ENCODE data around the gene NUTM1.

The NUTM1 gene

DNA sequence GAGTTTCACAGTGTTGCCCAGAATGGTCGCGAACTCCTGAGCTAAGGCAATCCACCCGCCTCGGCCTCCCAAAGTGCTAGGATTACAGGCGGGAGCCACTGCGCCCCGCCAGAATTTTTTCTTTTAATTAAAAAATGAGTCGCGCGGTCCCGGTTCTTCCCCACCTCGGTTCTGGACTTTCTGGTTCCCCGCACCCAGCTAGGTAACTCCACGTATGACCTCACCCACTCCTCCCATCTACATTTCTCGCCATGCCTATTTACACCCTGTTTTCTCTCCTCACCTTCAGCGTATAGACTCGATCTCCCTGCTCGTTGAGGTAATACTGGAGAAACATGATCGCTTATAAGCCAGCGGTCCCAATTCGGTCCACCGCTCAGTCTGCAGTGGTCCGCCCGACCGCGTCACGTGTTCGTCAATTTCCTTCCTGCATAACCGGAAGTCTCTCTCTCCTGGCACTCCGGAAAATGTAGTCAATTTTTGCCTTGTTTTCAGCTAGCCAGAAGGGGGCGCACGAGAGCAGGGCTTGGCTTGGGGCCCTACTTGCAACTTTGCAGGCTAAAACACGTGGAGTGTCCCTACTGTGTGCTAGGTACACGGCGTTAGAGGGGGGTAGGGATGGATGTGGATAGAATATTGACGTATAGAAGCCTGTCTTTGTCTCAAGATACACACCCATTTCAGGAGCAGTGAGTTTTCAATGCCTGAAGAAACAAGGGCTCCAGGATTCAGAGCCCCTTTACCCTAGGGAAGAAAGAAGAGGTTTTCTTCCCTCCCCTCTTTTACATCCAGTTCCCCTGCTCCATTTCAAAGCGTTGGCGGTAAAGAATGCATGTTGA is at the start of gene NUTM1, which contains the start of gene NOP10:
TSS of gene NUTM1 (plus strand) at position 579 of the 839 bp plus-strand sequence. CDS start 382 bp downstream, outside the sequence.
TSS of gene NOP10 (minus strand) at position 400 of the 839 bp plus-strand sequence. CDS start at position 337, 63 bp downstream.
- peak; percentile 92 for DNase-seq (ENCODE audit: low spot score)

DNA sequence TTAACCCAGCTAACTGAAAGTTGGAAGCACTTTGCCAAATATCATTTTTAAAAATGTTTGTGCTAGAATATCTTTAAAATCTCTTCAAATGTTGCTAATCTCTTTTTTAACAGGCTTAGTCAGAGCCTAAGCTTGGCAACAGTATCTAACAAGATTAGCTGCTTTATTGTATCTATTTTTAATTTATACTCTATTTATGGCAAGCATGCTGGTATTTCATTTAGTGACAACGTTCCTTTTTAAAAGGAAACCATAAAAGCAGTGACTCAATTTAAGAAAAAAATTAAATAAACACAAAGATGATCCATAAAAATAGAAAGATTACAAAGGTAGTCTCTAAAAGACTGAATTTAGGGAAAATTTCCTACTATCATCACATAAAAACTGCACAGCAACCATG is 46.1 kb upstream of the NUTM1 start:
- DNase-seq (ENCODE audit: low spot score) = peak; percentile 9

GRCh38 chr15:34301058-34301457 is 42.1 kb upstream of the NUTM1 start:
- no peak for DNase-seq (ENCODE audit: low spot score)

DNA sequence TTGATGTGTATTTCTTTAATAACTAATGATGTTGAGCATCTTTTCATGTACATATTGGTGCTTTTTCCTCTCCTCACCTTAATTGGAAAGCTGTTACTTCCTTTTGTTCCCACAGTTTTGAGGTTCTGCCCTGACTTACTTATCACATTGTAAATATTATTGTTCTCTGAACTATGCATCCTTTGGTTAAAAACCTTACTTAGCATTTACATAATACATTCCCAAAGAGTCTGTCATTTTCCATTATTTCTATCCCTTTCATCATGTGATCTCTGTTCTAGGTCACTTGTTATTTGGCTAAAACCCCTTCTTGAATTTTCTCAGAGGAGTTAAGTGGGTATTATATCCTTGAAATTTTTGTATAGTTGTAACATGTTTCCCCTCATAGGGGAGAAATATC is 38.5 kb upstream of the NUTM1 start:
- no peak for DNase-seq (ENCODE audit: low spot score)

DNA sequence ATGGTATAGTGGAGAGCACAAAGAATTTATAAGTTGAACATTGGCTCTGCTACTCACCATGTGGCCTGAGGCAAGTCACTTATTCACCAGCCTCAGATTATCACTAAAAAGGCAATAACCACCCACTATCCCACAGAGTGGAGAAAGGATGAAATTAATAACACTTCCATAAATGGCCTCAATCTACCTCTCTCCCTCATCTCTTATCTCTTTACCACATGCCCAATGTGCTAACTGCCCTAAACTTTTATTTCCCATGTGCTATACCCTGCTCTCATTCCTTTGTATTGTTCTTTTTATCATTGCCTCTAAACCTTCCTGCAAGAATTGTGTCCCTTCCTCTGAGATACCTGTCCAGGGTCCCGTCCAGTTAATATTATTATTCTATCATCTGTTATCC is 31.6 kb upstream of the NUTM1 start:
- no peak for DNase-seq (ENCODE audit: low spot score)

- no peak for DNase-seq (ENCODE audit: low spot score)
Measured at GRCh38 chr15:34314491-34315490, 28.3 kb upstream of the NUTM1 start.

- peak; percentile 89 for DNase-seq (ENCODE audit: low spot score)
Measured at GRCh38 chr15:34318277-34319079, 24.6 kb upstream of the NUTM1 start.

DNA sequence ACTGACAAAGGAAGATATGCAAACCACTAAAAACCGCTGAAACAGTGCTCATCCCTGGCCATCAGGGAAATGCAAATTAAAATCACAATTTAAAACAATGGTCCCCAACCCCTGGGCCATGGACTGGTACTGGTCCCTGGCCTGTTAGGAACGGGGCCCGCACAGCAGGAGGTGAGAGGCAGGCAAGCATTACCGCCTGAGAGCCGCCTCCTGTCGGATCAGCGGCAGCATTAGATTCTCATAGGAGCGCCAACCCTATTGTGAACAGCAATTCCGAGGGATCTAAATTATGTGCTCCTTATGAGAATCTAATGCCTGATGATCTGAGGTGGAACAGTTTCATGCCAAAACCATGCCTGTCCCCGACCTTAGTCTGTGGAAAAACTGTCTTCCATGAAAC is 19.9 kb upstream of the NUTM1 start:
- DNase-seq (ENCODE audit: low spot score) = no peak

- DNase-seq (ENCODE audit: low spot score) = no peak
Measured at GRCh38 chr15:34324933-34325332, 18.2 kb upstream of the NUTM1 start.

DNA sequence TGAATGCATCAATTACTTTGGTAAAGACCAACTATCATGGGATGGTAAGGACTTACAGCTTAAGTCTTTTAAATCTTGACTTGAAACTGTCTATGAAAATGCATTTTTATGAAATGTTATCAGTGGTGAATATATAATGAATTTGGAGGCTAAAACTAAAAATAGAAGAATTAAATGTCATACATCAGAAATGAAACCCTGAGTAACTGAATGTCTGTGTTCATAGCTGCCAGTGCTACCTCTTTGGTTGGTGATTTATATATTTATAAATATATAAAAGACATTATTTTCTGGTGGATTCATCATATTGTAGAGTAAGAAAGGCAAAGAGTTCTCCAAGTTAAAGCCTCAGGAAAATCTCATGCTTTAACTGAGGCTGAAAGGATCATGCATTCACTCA is 17.7 kb upstream of the NUTM1 start:
- DNase-seq (ENCODE audit: low spot score) = no peak

GRCh38 chr15:34327906-34328305 is 15.2 kb upstream of the NUTM1 start:
- DNase-seq (ENCODE audit: low spot score) = no peak

DNA sequence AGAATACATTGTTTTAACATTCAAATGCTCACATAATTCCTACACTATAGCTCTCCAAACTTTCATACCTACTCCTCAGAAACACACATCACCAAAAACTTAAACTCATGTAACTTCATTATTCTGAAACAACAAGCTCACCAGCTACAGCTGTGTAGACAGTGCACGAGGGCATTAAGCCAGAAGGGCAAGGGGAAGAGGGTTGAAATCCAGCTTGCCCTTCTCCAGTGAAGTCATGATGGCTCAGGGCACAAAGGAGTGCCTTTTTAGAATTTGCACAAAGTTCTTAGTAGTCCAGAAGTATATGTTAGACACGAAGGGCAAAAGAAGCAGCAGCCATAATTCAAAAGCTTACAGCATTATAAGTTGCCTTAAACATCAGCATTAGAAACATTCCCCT is 14.1 kb upstream of the NUTM1 start:
- DNase-seq (ENCODE audit: low spot score) = no peak

DNA sequence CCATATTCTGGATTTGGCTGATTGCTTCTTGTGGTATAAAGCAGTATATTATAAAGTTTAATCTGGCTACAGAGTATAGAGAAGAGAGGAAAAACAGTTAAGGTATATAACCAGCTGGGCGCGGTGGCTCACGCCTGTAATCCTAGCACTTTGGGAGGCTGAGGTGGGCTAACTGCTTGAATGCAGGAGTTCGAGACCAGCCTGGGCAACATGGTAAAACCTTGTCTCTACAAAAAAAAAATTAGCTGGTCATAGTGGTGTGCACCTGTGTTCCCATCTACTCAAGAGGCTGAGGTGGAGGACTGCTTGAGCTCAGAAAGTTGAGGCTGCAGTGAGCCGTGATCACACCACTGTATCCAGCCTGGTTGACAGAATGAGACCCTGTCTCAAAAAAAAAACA is 12.8 kb upstream of the NUTM1 start:
- no peak for DNase-seq (ENCODE audit: low spot score)

DNA sequence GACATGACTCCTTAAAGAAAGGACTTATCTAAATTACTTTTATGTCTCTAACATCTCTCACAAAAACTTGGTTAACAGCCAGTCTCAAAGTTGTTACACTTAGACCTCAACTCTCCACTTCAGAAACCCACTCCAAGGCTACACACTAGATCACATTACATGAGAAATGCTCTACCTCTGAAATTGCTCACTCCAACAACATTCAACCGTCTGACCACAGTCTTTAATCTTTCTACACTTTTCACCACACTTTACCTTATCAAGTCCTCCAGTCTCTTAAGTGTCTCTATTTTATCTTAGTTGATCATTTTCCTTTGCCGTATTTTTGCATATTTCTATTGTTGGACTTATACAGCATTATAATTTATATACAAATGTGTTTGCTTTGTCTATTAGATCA is 11.3 kb upstream of the NUTM1 start:
- no peak for DNase-seq (ENCODE audit: low spot score)

DNA sequence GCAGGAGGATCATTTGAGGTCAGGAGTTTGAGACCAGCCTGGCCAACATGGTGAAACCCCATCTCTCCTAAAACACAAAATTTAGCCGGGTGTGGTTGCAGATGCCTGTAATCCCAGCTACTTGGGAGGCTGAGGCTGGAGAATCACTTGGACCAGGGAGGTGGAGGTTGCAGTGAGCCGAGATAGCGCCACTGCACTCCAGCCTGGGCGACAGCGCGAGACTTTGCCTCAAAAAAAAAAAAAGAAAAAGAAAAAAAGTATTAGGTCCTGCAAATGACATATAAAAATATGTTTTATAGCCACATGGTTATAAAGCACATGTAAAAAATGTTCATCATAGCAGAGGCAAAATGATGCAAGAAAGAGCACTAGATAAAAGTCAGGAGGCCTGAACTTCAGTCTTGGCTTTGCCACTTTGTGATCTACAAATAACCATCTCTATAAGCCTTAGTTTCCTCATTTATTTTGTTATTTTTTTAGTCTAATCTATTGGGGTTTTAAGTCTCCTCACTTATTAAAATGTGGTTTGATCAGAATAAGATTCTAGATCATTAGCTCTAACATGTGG is 10.5 kb upstream of the NUTM1 start:
- no peak for DNase-seq (ENCODE audit: low spot score)

- no peak for DNase-seq (ENCODE audit: low spot score)
Measured at GRCh38 chr15:34334672-34335071, 8.4 kb upstream of the NUTM1 start.

DNA sequence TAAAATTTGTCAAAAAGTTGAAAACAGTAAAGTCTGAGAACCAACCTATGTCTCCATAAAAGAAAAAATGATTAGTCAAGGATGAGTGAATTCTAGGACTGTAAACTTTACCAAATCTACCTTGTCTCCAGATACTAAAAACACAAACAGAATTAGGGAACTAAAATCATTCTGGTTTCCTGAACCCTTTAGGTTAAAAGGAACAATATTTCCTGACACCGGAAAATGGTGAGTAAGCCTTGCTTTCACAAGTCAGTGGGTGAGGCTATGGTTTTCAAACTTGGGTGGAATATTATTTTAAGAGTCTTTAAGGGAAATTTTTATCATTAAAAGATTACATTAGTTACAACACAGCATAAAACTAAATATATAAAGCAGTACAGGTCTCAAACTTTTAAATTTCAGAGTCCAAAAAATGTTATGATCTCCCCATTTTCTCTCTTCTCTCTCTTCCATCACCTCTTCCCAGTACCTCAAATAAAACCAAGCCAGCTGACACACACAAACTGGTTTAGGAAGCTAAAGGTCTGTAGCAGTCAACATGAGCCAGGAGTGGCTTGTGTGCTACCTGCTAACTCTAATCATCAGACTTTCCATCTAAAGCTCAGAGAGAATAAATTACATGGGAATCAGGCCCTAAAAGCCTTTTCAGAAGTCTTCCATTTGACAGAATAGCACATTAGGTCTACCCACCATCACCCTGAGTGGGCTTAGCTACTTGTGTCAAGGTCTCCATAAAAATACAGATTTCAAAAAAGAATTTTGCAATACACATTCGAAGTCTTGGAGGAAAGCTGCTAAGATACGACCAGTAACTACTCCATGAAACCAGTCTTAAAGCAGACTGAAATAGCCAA is 7.7 kb upstream of the NUTM1 start:
- DNase-seq (ENCODE audit: low spot score) = no peak

GRCh38 chr15:34336231-34336990 is 6.7 kb upstream of the NUTM1 start:
- DNase-seq (ENCODE audit: low spot score) = no peak

- no peak for DNase-seq (ENCODE audit: low spot score)
Measured at GRCh38 chr15:34336991-34337556, 6.0 kb upstream of the NUTM1 start.
